Thoracic aorta (tissue), 2 donors: ENCODE measurements around the gene MALAT1. TPM values are rescaled to one million over a fixed set of nuclear protein-coding genes. Genes with fewer than 3 reads are reported as not detected.

Experiments used
- ATAC-seq: fragments of 150-250 bp; one replicate; pipeline ENCODE4 v1.8.0; 2017; ENCODE audit warnings: low read depth; ENCODE audit not compliant: insufficient number of reproducible peaks, low FRiP score
- DNase-seq: peaks from one replicate; pipeline ENCODE4 v3.0.0-alpha.2; 2020; ENCODE audit warnings: low spot score
- H3K27ac ChIP-seq, 2 donors: fragments of 200-600 bp; sonication (generic); 1 replicate in 1 of 2; 2 replicates in 1 of 2; pipeline ENCODE4 v1.5.1; 2016; ENCODE audit warnings: mild to moderate bottlenecking in 2 of 2, moderate library complexity in 2 of 2
- H3K27me3 ChIP-seq: fragments of 200-600 bp; sonication (generic); replicated peaks from 2 replicates; pipeline ENCODE4 v1.6.0; 2016; ENCODE audit warnings: mild to moderate bottlenecking; ENCODE audit not compliant: insufficient read depth
- H3K36me3 ChIP-seq: fragments of 200-600 bp; sonication (generic); one replicate; pipeline ENCODE4 v1.5.1; 2016
- H3K4me1 ChIP-seq, 2 donors: fragments of 200-600 bp; sonication (generic); 1 replicate in 1 of 2; 2 replicates in 1 of 2; pipeline versions ENCODE4 v1.5.1 to v1.6.0; 2016; ENCODE audit warnings: low read depth in 2 of 2, mild to moderate bottlenecking in 1 of 2; ENCODE audit not compliant: control insufficient read depth in 1 of 2
- H3K4me3 ChIP-seq: fragments of 200-600 bp; sonication (generic); 2 replicates; pipeline ENCODE4 v1.5.1; 2016; ENCODE audit warnings: mild to moderate bottlenecking
- H3K9me3 ChIP-seq: fragments of 200-600 bp; sonication (generic); 2 replicates; pipeline ENCODE4 v1.5.1; 2016
- CTCF ChIP-seq: fragments of 200-600 bp; sonication (generic); IDR thresholded peaks from one replicate; pipeline ENCODE4 v1.5.1; 2019; ENCODE audit warnings: antibody characterized with exemption
- total RNA-seq, 2 donors: library from RNA; depleted of rRNA; stranded (reverse); fragments of >200 nt; gene quantifications; one replicate each; pipeline versions ENCODE4 v1.1.0 to v1.2.3, GENCODE V29; 2016

The MALAT1 gene
- total RNA-seq, 2 donors from 2014 or later = 20,776 to 38,952 TPM

- Histone ChIP-seq H3K27me3 (no peaks in the 10 kb centered on the region), H3K9me3 (no peaks in the 10 kb centered on the region), H3K4me3 (no peak overlapping the region), H3K27ac (no peak overlapping the region), H3K4me1 (peaks cover 3 to 9% of the 10 kb centered on the region in 2 donors), H3K36me3 (peaks cover 63% of the 10 kb centered on the region)
- DNase-seq (no peak), ATAC-seq (no peak)
- TF ChIP-seq CTCF = no peak
Observed at GRCh38 chr11:65535102-65535501, 36.3 kb downstream of the MALAT1 start.

GRCh38 chr11:65536412-65537295 lies 37.8 kb downstream of the MALAT1 start:
- ATAC-seq (no peak), DNase-seq (no peak)
- Histone ChIP-seq H3K36me3 (peaks cover 47% of the 10 kb centered on the region), H3K27me3 (no peaks in the 10 kb centered on the region), H3K27ac (no peak overlapping the region), H3K4me3 (no peak overlapping the region), H3K4me1 (peaks cover 9 to 21% of the 10 kb centered on the region in 2 donors), H3K9me3 (no peaks in the 10 kb centered on the region)
- TF ChIP-seq CTCF = no peak

GRCh38 chr11:65537296-65537597 lies 38.4 kb downstream of the MALAT1 start:
- H3K27me3 ChIP-seq = no peaks in the 10 kb centered on the region
- no peak overlapping the region for H3K27ac ChIP-seq
- TF ChIP-seq CTCF = no peak
- DNase-seq (no peak), ATAC-seq (no peak)
- peaks cover 42% of the 10 kb centered on the region for H3K36me3 ChIP-seq
- H3K9me3 ChIP-seq = no peaks in the 10 kb centered on the region
- H3K4me1 ChIP-seq = peaks cover 10 to 26% of the 10 kb centered on the region in 2 donors
- no peak overlapping the region for H3K4me3 ChIP-seq

GRCh38 chr11:65537620-65538231 lies 38.9 kb downstream of the MALAT1 start:
- Histone ChIP-seq H3K9me3 (no peaks in the 10 kb centered on the region), H3K4me1 (peaks cover 10 to 26% of the 10 kb centered on the region in 2 donors), H3K27me3 (no peaks in the 10 kb centered on the region), H3K36me3 (peaks cover 40% of the 10 kb centered on the region), H3K27ac (no peak overlapping the region), H3K4me3 (no peak overlapping the region)
- ATAC-seq = no peak
- no peak for DNase-seq
- no peak for TF ChIP-seq CTCF

- Histone ChIP-seq H3K9me3 (no peaks in the 10 kb centered on the region), H3K4me1 (peaks cover 10 to 26% of the 10 kb centered on the region in 2 donors), H3K27ac (no peak overlapping the region), H3K36me3 (peaks cover 35% of the 10 kb centered on the region), H3K27me3 (no peaks in the 10 kb centered on the region), H3K4me3 (no peak overlapping the region)
- no peak for DNase-seq
- ATAC-seq = no peak
- TF ChIP-seq CTCF = no peak
Observed at GRCh38 chr11:65538232-65538914, 39.5 kb downstream of the MALAT1 start.
